Osteoblast (primary cell): ENCODE data around the gene C6. TPM values are rescaled to one million over a fixed set of nuclear protein-coding genes. Genes with fewer than 3 reads are reported as not detected.

ENCODE experiments used
- DNase-seq: peaks from one replicate; pipeline ENCODE4 v3.0.0; 2011; ENCODE audit warnings: low spot score, mixed read lengths; ENCODE audit not compliant: insufficient read length; ENCODE audit errors: missing footprints
- H2AFZ ChIP-seq: 2 replicates; pipeline ENCODE4 v1.6.0; 2011; ENCODE audit warnings: mild to moderate bottlenecking, low read length
- H3K27ac ChIP-seq: 2 replicates; pipeline ENCODE4 v1.5.1; 2011; ENCODE audit warnings: mild to moderate bottlenecking, low read depth, low read length, moderate library complexity
- H3K27me3 ChIP-seq: 2 replicates; pipeline ENCODE4 v1.6.0; 2012; ENCODE audit warnings: mild to moderate bottlenecking, control low read depth, inconsistent platforms, low read length, moderate library complexity; ENCODE audit not compliant: insufficient read depth
- H3K36me3 ChIP-seq: 2 replicates; pipeline ENCODE4 v1.5.1; 2011; ENCODE audit warnings: mild to moderate bottlenecking, low read length, control low read depth, moderate library complexity; ENCODE audit not compliant: insufficient read depth
- H3K4me1 ChIP-seq: 2 replicates; pipeline ENCODE4 v1.5.1; 2011; ENCODE audit warnings: mild to moderate bottlenecking, low read length, control low read depth, moderate library complexity; ENCODE audit not compliant: insufficient read depth
- H3K4me2 ChIP-seq: 2 replicates; pipeline ENCODE4 v1.6.0; 2011; ENCODE audit warnings: mild to moderate bottlenecking, low read length; ENCODE audit not compliant: insufficient read depth
- H3K4me3 ChIP-seq: fragments of 200-600 bp; sonication (generic); 3 replicates; pipeline ENCODE4 v1.5.1; 2012; ENCODE audit warnings: mild to moderate bottlenecking, low read length, inconsistent platforms; ENCODE audit not compliant: insufficient read depth
- H3K79me2 ChIP-seq: 2 replicates; pipeline ENCODE4 v1.6.0; 2012; ENCODE audit warnings: mild to moderate bottlenecking, low read length, control low read depth, inconsistent platforms; ENCODE audit not compliant: insufficient read depth
- H3K9me3 ChIP-seq: 2 replicates; pipeline ENCODE4 v1.5.1; 2011; ENCODE audit warnings: low read depth, low read length, control low read depth
- H4K20me1 ChIP-seq: 2 replicates; pipeline ENCODE4 v1.6.0; 2012; ENCODE audit warnings: mild to moderate bottlenecking, low read length, control low read depth; ENCODE audit not compliant: insufficient read depth
- CTCF ChIP-seq: IDR thresholded peaks from 2 replicates; pipeline ENCODE4 v1.5.1; 2011; ENCODE audit warnings: mild to moderate bottlenecking, low read depth, low read length, moderate library complexity; ENCODE audit errors: extremely low read depth
- total RNA-seq: library from RNA; depleted of rRNA; stranded (reverse); fragments of >200 nt; gene quantifications from 2 replicates; pipeline ENCODE4 v1.2.3, GENCODE V29; 2012

The C6 gene
- total RNA-seq, 1 donor, result under 0.01 TPM

- Histone ChIP-seq H4K20me1 (no peaks in the 10 kb centered on the region), H2AFZ (no peak overlapping the region), H3K4me1 (no peaks in the 10 kb centered on the region), H3K27me3 (no peaks in the 10 kb centered on the region), H3K9me3 (no peaks in the 10 kb centered on the region), H3K36me3 (no peaks in the 10 kb centered on the region), H3K4me2 (no peak overlapping the region), H3K27ac (no peak overlapping the region), H3K79me2 (no peaks in the 10 kb centered on the region), H3K4me3 (no peak overlapping the region)
- DNase-seq, result no peak
- no peak for TF ChIP-seq CTCF
Measured at GRCh38 chr5:41195228-41195627, 18.1 kb downstream of the C6 start.

GRCh38 chr5:41194339-41194738 is 19.0 kb downstream of the C6 start:
- no peak overlapping the region for H3K27ac ChIP-seq
- TF ChIP-seq CTCF, result no peak
- H3K36me3 ChIP-seq, result no peaks in the 10 kb centered on the region
- H3K4me1 ChIP-seq, result no peaks in the 10 kb centered on the region
- no peaks in the 10 kb centered on the region for H3K9me3 ChIP-seq
- peak; percentile 21 for DNase-seq
- no peaks in the 10 kb centered on the region for H4K20me1 ChIP-seq
- no peak overlapping the region for H3K4me3 ChIP-seq
- H3K79me2 ChIP-seq, result no peaks in the 10 kb centered on the region
- no peak overlapping the region for H2AFZ ChIP-seq
- no peak overlapping the region for H3K4me2 ChIP-seq
- no peaks in the 10 kb centered on the region for H3K27me3 ChIP-seq

- no peak for DNase-seq
- Histone ChIP-seq H3K27ac (no peak overlapping the region), H3K4me2 (no peak overlapping the region), H3K79me2 (no peaks in the 10 kb centered on the region), H3K4me3 (no peak overlapping the region), H2AFZ (no peak overlapping the region), H3K4me1 (no peaks in the 10 kb centered on the region), H4K20me1 (no peaks in the 10 kb centered on the region), H3K27me3 (no peaks in the 10 kb centered on the region), H3K9me3 (no peaks in the 10 kb centered on the region), H3K36me3 (no peaks in the 10 kb centered on the region)
- no peak for TF ChIP-seq CTCF
Measured at GRCh38 chr5:41193456-41194205, 19.7 kb downstream of the C6 start.

GRCh38 chr5:41191249-41191648 is 22.1 kb downstream of the C6 start:
- no peak for TF ChIP-seq CTCF
- no peaks in the 10 kb centered on the region for H3K27me3 ChIP-seq
- DNase-seq, result no peak
- no peaks in the 10 kb centered on the region for H3K79me2 ChIP-seq
- no peak overlapping the region for H3K4me3 ChIP-seq
- no peaks in the 10 kb centered on the region for H3K9me3 ChIP-seq
- no peak overlapping the region for H3K4me2 ChIP-seq
- no peaks in the 10 kb centered on the region for H3K36me3 ChIP-seq
- H2AFZ ChIP-seq, result no peak overlapping the region
- H4K20me1 ChIP-seq, result no peaks in the 10 kb centered on the region
- no peaks in the 10 kb centered on the region for H3K4me1 ChIP-seq
- H3K27ac ChIP-seq, result no peak overlapping the region
